HEK293T (cell line): ENCODE measurements around the gene ATCAY.
"Not testable (repeated sequence)": the region's sequence is repeated elsewhere in the genome, so short reads cannot be mapped to it uniquely, and the experiment has no call there.

ENCODE experiments used
- CTCF ChIA-PET: fragments of 350-600 bp; formaldehyde crosslinking; extraction: SDS; loops from one replicate; lab custom pipeline; 2021; ENCODE audit warnings: antibody characterized with exemption, inconsistent platforms; lab: Yijun Ruan, JAX
- POLR2A ChIA-PET: fragments of 350-600 bp; formaldehyde crosslinking; extraction: SDS; loops from one replicate; lab custom pipeline; 2020; ENCODE audit warnings: antibody characterized with exemption, inconsistent platforms; lab: Yijun Ruan, JAX
- DNase-seq: peaks from one replicate; pipeline ENCODE4 v3.0.0; 2012; ENCODE audit warnings: mixed read lengths; ENCODE audit errors: extremely low spot score
- ARNT ChIP-seq: fragments of 450-650 bp; IDR thresholded peaks from 2 replicates; pipeline ENCODE4 v1.6.1; 2017; ENCODE audit warnings: mild to moderate bottlenecking
- BHLHE40 ChIP-seq: fragments of 450-650 bp; IDR thresholded peaks from 2 replicates; pipeline ENCODE4 v1.6.1; 2016; ENCODE audit warnings: mild to moderate bottlenecking, moderate library complexity, borderline replicate concordance
- CTBP1 ChIP-seq: fragments of 450-650 bp; IDR thresholded peaks from 2 replicates; pipeline ENCODE4 v1.6.1; 2016; ENCODE audit warnings: borderline replicate concordance
- ELF4 ChIP-seq: fragments of 450-650 bp; IDR thresholded peaks from 2 replicates; pipeline ENCODE4 v1.6.1; 2017; ENCODE audit warnings: antibody characterized with exemption
- FOXA1 ChIP-seq: fragments of 450-650 bp; IDR thresholded peaks from 2 replicates; pipeline ENCODE4 v1.6.1; 2016; ENCODE audit warnings: mild to moderate bottlenecking
- FOXK2 ChIP-seq: fragments of 450-650 bp; IDR thresholded peaks from 2 replicates; pipeline ENCODE4 v1.6.1; 2016; ENCODE audit warnings: mild to moderate bottlenecking
- FOXM1 ChIP-seq: fragments of 450-650 bp; IDR thresholded peaks from 2 replicates; pipeline ENCODE4 v1.6.1; 2017; ENCODE audit warnings: mild to moderate bottlenecking, borderline replicate concordance
- HDGF ChIP-seq: fragments of 450-650 bp; IDR thresholded peaks from 2 replicates; pipeline ENCODE4 v1.6.1; 2017; ENCODE audit warnings: antibody characterized with exemption, borderline replicate concordance
- L3MBTL2 ChIP-seq: fragments of 450-650 bp; conservative IDR thresholded peaks from 2 replicates; pipeline ENCODE4 v1.6.1; 2016; ENCODE audit warnings: mild to moderate bottlenecking
- LEF1 ChIP-seq: fragments of 450-650 bp; IDR thresholded peaks from 2 replicates; pipeline ENCODE4 v1.6.1; 2017; ENCODE audit warnings: mild to moderate bottlenecking, borderline replicate concordance
- NFRKB ChIP-seq: fragments of 450-650 bp; IDR thresholded peaks from 2 replicates; pipeline ENCODE4 v1.6.1; 2016; ENCODE audit warnings: mild to moderate bottlenecking, moderate library complexity
- PKNOX1 ChIP-seq: fragments of 450-650 bp; IDR thresholded peaks from 2 replicates; pipeline ENCODE4 v1.6.1; 2016
- SP1 ChIP-seq: fragments of 450-650 bp; IDR thresholded peaks from 2 replicates; pipeline ENCODE4 v1.6.1; 2017
- SUZ12 ChIP-seq: fragments of 450-650 bp; IDR thresholded peaks from 2 replicates; pipeline ENCODE4 v1.6.1; 2016; ENCODE audit warnings: mild to moderate bottlenecking
- TARDBP ChIP-seq: fragments of 450-650 bp; IDR thresholded peaks from 2 replicates; pipeline ENCODE4 v1.6.1; 2016
- ZNF384 ChIP-seq: fragments of 450-650 bp; IDR thresholded peaks from 2 replicates; pipeline ENCODE4 v1.6.1; 2016

ATCAY gene

DNA sequence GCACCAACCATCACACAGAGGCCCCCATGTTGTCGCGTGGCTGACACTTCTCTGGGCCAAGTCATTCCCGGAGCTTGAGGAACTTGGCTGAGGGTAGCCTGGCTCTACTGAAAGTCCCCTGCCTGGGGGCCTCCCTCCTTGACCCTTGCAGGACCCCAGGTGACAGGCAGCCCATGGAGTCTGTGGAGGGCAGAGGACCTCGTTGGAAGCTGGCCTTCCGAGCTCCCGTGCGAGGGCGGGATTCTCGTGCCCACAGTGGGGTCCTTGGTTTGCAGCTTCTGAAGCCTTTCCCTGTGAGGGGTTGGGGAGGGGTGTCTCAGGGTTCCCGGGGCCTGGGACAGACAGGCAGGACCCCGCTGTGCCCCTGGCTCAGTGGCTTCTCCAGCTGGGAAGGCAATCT is 68.8 kb downstream of the ATCAY start:
- DNase-seq, result no peak
- ChIA-PET CTCF (no interaction called here), POLR2A (no interaction called here)
- TF ChIP-seq SP1, result no peak
- no peak for TF ChIP-seq HDGF
- TF ChIP-seq ARNT, result no peak
- no peak for TF ChIP-seq PKNOX1
- no peak for TF ChIP-seq FOXA1
- TF ChIP-seq CTBP1, result no peak
- TF ChIP-seq TARDBP, result no peak
- no peak for TF ChIP-seq LEF1
- no peak for TF ChIP-seq SUZ12

GRCh38 chr19:3949997-3950859 is 69.7 kb downstream of the ATCAY start:
- DNase-seq, result no peak
- no peak for TF ChIP-seq PKNOX1
- TF ChIP-seq NFRKB, result no peak
- TF ChIP-seq SUZ12, result no peak
- TF ChIP-seq FOXK2, result no peak
- no peak for TF ChIP-seq L3MBTL2
- no peak for TF ChIP-seq ZNF384
- TF ChIP-seq FOXA1, result no peak
- TF ChIP-seq ELF4, result no peak
- TF ChIP-seq SP1, result no peak
- TF ChIP-seq FOXM1, result no peak
- TF ChIP-seq CTBP1, result no peak
- POLR2A ChIA-PET, result no interaction called here
- CTCF ChIA-PET, result no interaction called here

DNA sequence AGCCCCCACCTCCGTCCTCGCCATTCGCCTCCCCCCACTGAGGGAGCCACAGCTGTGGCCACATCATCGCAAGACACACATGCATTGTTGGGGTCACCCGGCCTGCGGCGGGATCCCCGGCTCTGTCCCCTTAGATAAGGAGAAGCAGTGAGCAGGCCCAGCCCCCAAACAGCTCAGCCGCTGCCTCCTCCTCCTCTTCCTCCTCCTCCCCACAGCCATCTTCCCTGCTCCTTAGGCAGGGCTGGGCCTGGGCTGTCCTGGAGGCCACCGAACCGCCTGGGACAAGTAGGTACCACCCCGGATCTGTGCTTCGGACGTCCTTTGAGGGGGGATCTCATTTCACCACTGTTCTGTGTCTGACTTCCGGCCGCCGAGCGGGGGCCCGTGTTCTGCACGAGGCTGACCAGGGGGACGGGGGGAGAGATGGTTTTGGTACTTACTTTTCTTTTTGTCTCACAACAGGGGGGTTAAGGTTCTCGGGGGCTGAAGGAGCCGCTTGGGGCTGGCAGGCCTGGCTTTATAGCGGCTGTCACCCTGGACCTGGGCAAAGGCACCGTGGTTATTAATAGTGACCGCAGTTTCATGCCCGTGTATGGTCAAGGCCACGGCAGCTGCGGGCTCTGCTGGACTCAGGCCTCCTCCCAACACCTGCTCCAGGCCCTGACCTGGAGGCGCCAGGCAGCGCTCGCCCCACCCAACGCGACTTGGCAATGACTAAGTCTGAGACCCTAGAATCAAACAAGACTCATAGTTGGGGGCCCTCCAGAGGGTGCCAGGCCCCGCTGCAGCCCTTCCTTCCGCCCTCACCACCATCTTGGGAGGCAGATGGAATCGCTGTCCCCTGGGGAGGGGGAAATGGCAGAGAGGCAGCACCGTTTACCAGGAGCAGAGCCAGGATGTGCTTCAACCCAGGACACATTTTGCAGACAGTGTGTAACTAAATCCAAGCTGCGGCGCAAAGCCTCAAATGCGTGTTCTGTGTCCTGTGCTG is 70.7 kb downstream of the ATCAY start:
- TF ChIP-seq PKNOX1, result no peak
- TF ChIP-seq TARDBP, result no peak
- no peak for TF ChIP-seq CTBP1
- TF ChIP-seq HDGF, result no peak
- TF ChIP-seq SP1, result no peak
- TF ChIP-seq ARNT, result no peak
- no peak for TF ChIP-seq SUZ12
- TF ChIP-seq BHLHE40, result no peak
- no peak for TF ChIP-seq ELF4
- no peak for TF ChIP-seq FOXM1
- no peak for TF ChIP-seq FOXK2
- TF ChIP-seq FOXA1, result no peak
- no peak for TF ChIP-seq NFRKB
- TF ChIP-seq L3MBTL2, result no peak
- no peak for TF ChIP-seq ZNF384
- no peak for TF ChIP-seq LEF1
- CTCF ChIA-PET, result no interaction called here
- no peak for DNase-seq
- POLR2A ChIA-PET, result no interaction called here

DNA sequence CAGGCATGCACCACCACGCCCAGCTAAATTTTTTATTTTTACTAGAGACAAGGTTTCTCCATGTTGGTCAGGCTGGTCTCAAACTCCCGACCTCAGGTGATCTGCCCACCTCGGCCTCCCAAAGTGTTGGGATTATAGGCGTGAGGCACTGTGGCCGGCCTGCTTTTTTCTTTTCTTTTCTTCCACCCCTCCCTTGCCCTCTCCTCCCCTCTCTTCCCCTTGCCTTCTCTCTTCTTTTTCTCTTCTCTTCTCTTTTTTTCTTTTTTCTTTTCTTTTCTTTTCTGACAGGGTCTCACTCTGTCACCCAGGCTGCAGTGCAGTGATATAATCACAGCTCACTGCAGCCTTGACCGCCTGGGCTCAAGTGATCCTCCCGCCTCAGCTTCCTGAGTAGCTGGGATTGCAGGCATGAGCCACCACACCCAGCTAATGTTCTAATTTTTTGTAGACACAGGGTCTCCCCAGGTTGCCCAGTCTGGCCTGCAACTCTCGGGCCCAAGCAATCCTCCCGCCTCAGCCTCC is 72.3 kb downstream of the ATCAY start:
- CTCF ChIA-PET, POLR2A ChIA-PET, DNase-seq: not testable (repeated sequence)

DNA sequence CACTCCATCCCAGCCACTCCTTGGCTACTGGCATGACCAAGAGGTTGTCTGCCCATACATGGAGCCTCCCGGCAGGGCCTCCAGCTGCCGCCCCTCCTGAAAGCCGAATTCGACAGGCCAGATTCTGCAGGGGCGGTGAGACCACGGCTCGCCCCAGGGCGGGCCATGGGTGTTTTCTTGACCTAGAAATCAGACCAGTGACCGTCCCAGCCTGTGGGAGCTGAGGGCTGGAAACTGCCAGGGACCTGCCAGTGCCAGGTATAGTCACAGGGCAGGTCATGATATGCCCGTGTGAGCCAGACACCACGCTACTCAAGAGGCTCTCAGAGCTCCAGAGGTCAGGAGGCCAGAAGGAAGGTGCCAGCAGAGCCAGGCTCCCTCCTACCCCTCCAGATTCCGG is 73.6 kb downstream of the ATCAY start:
- ChIA-PET CTCF (no interaction called here), POLR2A (interaction anchor here (0.7 to 1.9 kb wide), 2 partner anchors 15 to 32 kb away, joined by 3 to 9 read pairs; partner anchors contain the start of gene EEF2)
- TF ChIP-seq SUZ12 (no peak), FOXM1 (no peak), LEF1 (no peak), ZNF384 (no peak), CTBP1 (no peak), ELF4 (no peak), NFRKB (no peak), TARDBP (no peak), ARNT (no peak), FOXA1 (no peak), L3MBTL2 (no peak)
- no peak for DNase-seq

DNA sequence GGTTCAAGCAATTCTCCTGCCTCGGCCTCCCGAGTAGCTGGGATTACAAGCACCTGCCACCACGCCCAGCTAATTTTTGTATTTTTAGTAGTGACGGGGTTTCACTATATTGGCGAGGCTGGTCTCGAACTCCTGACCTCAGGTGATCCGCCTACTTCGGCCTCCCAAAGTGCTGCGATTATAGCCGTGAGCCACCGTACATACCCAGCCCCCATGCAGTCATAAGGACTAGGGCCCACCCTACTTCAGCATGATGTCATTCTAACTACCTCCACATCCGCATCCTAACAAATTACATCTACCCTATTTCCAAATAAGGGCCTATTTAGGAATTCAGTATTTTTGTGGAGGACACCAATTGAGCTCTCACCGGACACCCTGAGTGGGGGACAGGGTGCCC is 74.8 kb downstream of the ATCAY start:
- POLR2A ChIA-PET, result interaction anchor here (1.1 to 1.9 kb wide), 2 partner anchors 13 to 30 kb away, joined by 3 to 9 read pairs; partner anchors contain the start of gene EEF2
- CTCF ChIA-PET, result not testable (repeated sequence)

More for the DNA sequence above, 74.8 kb downstream of the ATCAY start:
- not testable (repeated sequence) for DNase-seq
